ENCODE measurements around the gene DLGAP1. TPM values are rescaled to one million over a fixed set of nuclear protein-coding genes. Genes with fewer than 3 reads are reported as not detected.

Gene DLGAP1
- total RNA-seq, 1 donor from 2014 or later, result 18.5 TPM

DNA sequence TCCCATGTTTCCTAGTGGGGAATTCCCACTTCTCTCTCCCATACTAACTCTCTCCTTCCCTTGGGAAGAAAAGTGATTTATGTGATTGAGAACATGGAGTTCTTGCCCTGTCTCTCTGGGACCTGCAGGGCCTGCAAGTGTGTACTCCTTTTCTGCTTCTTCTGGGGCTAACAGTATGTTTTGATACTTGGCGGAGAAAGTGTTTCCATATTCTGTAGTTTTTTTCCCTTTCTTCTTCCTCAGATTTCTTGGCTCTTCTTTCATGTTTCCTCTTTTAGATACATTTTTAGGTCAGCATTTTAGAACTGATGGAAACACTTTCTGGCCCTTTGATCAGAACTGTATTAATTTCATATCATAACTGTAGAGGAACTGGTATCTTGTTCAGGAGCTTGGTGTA, 352.2 kb downstream of the DLGAP1 start:
- no peaks in the 10 kb centered on the region for H4K20me1 ChIP-seq (ENCODE audit: low read depth)
- peaks cover 15% of the 10 kb centered on the region for H3K4me1 ChIP-seq
- H3K27ac ChIP-seq, result no peak overlapping the region
- H3K4me3 ChIP-seq, result no peak overlapping the region
- H3K4me3 Mint-ChIP-seq, result no peak overlapping the region
- H2AFZ ChIP-seq (replicated peaks), result no peak overlapping the region
- H3K27me3 Mint-ChIP-seq (ENCODE audit: insufficient read depth, low read depth), result no peaks in the 10 kb centered on the region
- H3K4me1 Mint-ChIP-seq, result peaks cover 17% of the 10 kb centered on the region
- no peaks in the 10 kb centered on the region for H3K9me3 ChIP-seq (ENCODE audit: low read depth)
- no peaks in the 10 kb centered on the region for H3K27me3 ChIP-seq
- no peaks in the 10 kb centered on the region for H3K36me3 Mint-ChIP-seq
- peaks cover 20% of the 10 kb centered on the region for H3F3A ChIP-seq (ENCODE audit: low read depth)
- no peaks in the 10 kb centered on the region for H3K9me3 Mint-ChIP-seq
- H3K27ac Mint-ChIP-seq, result no peak overlapping the region
- TF ChIP-seq, protein P1, sequence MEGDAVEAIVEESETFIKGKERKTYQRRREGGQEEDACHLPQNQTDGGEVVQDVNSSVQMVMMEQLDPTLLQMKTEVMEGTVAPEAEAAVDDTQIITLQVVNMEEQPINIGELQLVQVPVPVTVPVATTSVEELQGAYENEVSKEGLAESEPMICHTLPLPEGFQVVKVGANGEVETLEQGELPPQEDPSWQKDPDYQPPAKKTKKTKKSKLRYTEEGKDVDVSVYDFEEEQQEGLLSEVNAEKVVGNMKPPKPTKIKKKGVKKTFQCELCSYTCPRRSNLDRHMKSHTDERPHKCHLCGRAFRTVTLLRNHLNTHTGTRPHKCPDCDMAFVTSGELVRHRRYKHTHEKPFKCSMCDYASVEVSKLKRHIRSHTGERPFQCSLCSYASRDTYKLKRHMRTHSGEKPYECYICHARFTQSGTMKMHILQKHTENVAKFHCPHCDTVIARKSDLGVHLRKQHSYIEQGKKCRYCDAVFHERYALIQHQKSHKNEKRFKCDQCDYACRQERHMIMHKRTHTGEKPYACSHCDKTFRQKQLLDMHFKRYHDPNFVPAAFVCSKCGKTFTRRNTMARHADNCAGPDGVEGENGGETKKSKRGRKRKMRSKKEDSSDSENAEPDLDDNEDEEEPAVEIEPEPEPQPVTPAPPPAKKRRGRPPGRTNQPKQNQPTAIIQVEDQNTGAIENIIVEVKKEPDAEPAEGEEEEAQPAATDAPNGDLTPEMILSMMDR (IDR thresholded peaks at IDR 0.05), result no peak
- TF ChIP-seq EZH2 (IDR thresholded peaks at IDR 0.05), result no peak
- no peak for TF ChIP-seq EZH2phosphoT487 (IDR thresholded peaks at IDR 0.05)
- no peak for DNase-seq (ENCODE audit: low spot score)
- no peak overlapping the region for H3K4me2 ChIP-seq
- H3K79me2 ChIP-seq (ENCODE audit: low read depth), result peaks cover 6% of the 10 kb centered on the region
- no peak overlapping the region for H3K9ac ChIP-seq
- H3K36me3 ChIP-seq, result no peaks in the 10 kb centered on the region

- H3K79me2 ChIP-seq (ENCODE audit: low read depth), result peaks cover 6% of the 10 kb centered on the region
- no peaks in the 10 kb centered on the region for H3K9me3 ChIP-seq (ENCODE audit: low read depth)
- no peak overlapping the region for H3K4me2 ChIP-seq
- H3K9ac ChIP-seq, result no peak overlapping the region
- H3K4me3 ChIP-seq, result no peak overlapping the region
- H4K20me1 ChIP-seq (ENCODE audit: low read depth), result no peaks in the 10 kb centered on the region
- TF ChIP-seq EZH2phosphoT487 (IDR thresholded peaks at IDR 0.05) (no peak), EZH2 (IDR thresholded peaks at IDR 0.05) (no peak)
- TF ChIP-seq, protein P1 (IDR thresholded peaks at IDR 0.05), result no peak
- Mint-ChIP-seq H3K9me3 (no peaks in the 10 kb centered on the region), H3K36me3 (no peaks in the 10 kb centered on the region), H3K27me3 (ENCODE audit: insufficient read depth, low read depth) (no peaks in the 10 kb centered on the region), H3K4me3 (no peak overlapping the region), H3K27ac (no peak overlapping the region), H3K4me1 (no peaks in the 10 kb centered on the region)
- no peaks in the 10 kb centered on the region for H3K36me3 ChIP-seq
- H3F3A ChIP-seq (ENCODE audit: low read depth), result peaks cover 1% of the 10 kb centered on the region
- no peaks in the 10 kb centered on the region for H3K27me3 ChIP-seq
- H3K4me1 ChIP-seq, result peaks cover under 1% of the 10 kb centered on the region
- DNase-seq (ENCODE audit: low spot score), result no peak
- no peak overlapping the region for H2AFZ ChIP-seq (replicated peaks)
- H3K27ac ChIP-seq, result no peak overlapping the region
Observed at GRCh38 chr18:4101009-4101408, 354.1 kb downstream of the DLGAP1 start.

DNA sequence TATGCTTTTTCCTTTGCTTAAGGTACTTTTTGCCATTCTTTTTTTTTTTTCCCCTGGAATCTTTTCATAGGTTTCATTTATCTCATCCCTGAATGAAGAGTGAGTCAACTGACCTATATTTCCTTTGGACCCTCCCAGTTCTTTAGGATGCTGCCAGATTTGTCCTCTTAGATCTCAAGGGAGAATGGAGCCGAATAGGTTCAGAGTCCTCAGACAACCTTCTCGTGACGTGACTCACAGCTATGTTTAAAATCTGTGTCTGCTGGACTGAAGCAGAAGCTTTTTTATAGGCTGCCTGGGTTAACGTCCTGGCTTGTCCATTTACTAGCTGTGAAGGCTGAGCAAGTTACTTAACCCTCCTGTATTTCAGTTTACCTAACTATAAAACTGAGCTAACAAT, 358.6 kb downstream of the DLGAP1 start:
- no peak overlapping the region for H2AFZ ChIP-seq (replicated peaks)
- H3K27me3 Mint-ChIP-seq (ENCODE audit: insufficient read depth, low read depth), result no peaks in the 10 kb centered on the region

More for the DNA sequence above, 358.6 kb downstream of the DLGAP1 start:
- no peaks in the 10 kb centered on the region for H3K27me3 ChIP-seq
- no peak overlapping the region for H3K4me3 ChIP-seq
- peaks cover 3% of the 10 kb centered on the region for H3K4me1 Mint-ChIP-seq
- no peaks in the 10 kb centered on the region for H3K9me3 ChIP-seq (ENCODE audit: low read depth)
- no peak for DNase-seq (ENCODE audit: low spot score)
- no peaks in the 10 kb centered on the region for H3K36me3 Mint-ChIP-seq
- no peaks in the 10 kb centered on the region for H3K9me3 Mint-ChIP-seq
- H3K9ac ChIP-seq, result no peak overlapping the region
- no peak overlapping the region for H3K27ac ChIP-seq
- H3K4me3 Mint-ChIP-seq, result no peak overlapping the region
- H3F3A ChIP-seq (ENCODE audit: low read depth), result peaks cover 6% of the 10 kb centered on the region
- H4K20me1 ChIP-seq (ENCODE audit: low read depth), result no peaks in the 10 kb centered on the region
- H3K36me3 ChIP-seq, result no peaks in the 10 kb centered on the region
- H3K79me2 ChIP-seq (ENCODE audit: low read depth), result no peaks in the 10 kb centered on the region
- H3K27ac Mint-ChIP-seq, result no peak overlapping the region
- H3K4me2 ChIP-seq, result no peak overlapping the region
- TF ChIP-seq, protein P1 (IDR thresholded peaks at IDR 0.05), result no peak
- TF ChIP-seq EZH2phosphoT487 (IDR thresholded peaks at IDR 0.05) (no peak), EZH2 (IDR thresholded peaks at IDR 0.05) (no peak)
- peaks cover 6% of the 10 kb centered on the region for H3K4me1 ChIP-seq
